Measurements from ENCODE around the gene KATNAL2. TPM values are rescaled to one million over a fixed set of nuclear protein-coding genes. Genes with fewer than 3 reads are reported as not detected.

Gene KATNAL2
- total RNA-seq, 3 donors from 2014 or later: 3.1 to 7.0 (median 5.7) TPM

GRCh38 chr18:46886893-46887292, 30.5 kb upstream of the KATNAL2 start:
- Histone ChIP-seq H3K36me3 (ENCODE audit: low read depth) (no peaks in the 10 kb centered on the region), H3K9me3 (peaks cover 19% of the 10 kb centered on the region), H3K4me3 (no peak overlapping the region), H3K4me1 (ENCODE audit: low read depth) (peaks cover 18% of the 10 kb centered on the region)
- ATAC-seq: peak; percentile 60
- intact Hi-C loops (cut with DNase I, micrococcal nuclease): no loop called here
- TF ChIP-seq, protein P1, sequence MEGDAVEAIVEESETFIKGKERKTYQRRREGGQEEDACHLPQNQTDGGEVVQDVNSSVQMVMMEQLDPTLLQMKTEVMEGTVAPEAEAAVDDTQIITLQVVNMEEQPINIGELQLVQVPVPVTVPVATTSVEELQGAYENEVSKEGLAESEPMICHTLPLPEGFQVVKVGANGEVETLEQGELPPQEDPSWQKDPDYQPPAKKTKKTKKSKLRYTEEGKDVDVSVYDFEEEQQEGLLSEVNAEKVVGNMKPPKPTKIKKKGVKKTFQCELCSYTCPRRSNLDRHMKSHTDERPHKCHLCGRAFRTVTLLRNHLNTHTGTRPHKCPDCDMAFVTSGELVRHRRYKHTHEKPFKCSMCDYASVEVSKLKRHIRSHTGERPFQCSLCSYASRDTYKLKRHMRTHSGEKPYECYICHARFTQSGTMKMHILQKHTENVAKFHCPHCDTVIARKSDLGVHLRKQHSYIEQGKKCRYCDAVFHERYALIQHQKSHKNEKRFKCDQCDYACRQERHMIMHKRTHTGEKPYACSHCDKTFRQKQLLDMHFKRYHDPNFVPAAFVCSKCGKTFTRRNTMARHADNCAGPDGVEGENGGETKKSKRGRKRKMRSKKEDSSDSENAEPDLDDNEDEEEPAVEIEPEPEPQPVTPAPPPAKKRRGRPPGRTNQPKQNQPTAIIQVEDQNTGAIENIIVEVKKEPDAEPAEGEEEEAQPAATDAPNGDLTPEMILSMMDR (IDR thresholded peaks at IDR 0.05): no peak
- DNase-seq: no peak

DNA sequence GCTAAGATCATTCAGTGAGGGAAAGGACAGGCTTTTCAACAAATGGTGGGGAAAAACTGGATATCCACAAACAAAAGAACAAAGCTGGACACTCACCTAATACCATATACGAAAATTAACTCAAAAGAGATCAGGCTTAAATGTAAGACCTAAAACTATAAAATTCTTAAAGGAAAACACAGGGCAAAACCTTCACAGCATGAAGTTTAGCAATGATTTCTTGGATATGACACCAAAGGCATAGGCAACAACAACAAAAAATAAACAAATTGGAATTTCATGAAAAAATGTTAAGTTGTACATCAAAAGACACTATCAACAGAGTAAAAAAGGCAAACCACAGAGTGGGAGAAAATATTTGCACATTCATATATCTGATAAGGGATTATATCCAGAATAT, 28.4 kb upstream of the KATNAL2 start:
- intact Hi-C loops (cut with DNase I, micrococcal nuclease): no loop called here

GRCh38 chr18:46891742-46892214, 25.6 kb upstream of the KATNAL2 start:
- peaks cover 5% of the 10 kb centered on the region for H3K4me1 ChIP-seq (ENCODE audit: low read depth)
- DNase-seq (no peak), ATAC-seq (no peak)
- H3K36me3 ChIP-seq (ENCODE audit: low read depth): no peaks in the 10 kb centered on the region
- TF ChIP-seq, protein P1 (IDR thresholded peaks at IDR 0.05): no peak
- no peak overlapping the region for H3K4me3 ChIP-seq
- peaks cover 19% of the 10 kb centered on the region for H3K9me3 ChIP-seq
- intact Hi-C loops (cut with DNase I, micrococcal nuclease): no loop called here

More for the DNA sequence above, 28.4 kb upstream of the KATNAL2 start:
- DNase-seq (no peak), ATAC-seq (no peak)
- H3K4me1 ChIP-seq (ENCODE audit: low read depth): peaks cover 18% of the 10 kb centered on the region
- TF ChIP-seq, protein P1 (IDR thresholded peaks at IDR 0.05): no peak
- H3K9me3 ChIP-seq: peaks cover 19% of the 10 kb centered on the region
- H3K36me3 ChIP-seq (ENCODE audit: low read depth): no peaks in the 10 kb centered on the region
- H3K4me3 ChIP-seq: no peak overlapping the region

DNA sequence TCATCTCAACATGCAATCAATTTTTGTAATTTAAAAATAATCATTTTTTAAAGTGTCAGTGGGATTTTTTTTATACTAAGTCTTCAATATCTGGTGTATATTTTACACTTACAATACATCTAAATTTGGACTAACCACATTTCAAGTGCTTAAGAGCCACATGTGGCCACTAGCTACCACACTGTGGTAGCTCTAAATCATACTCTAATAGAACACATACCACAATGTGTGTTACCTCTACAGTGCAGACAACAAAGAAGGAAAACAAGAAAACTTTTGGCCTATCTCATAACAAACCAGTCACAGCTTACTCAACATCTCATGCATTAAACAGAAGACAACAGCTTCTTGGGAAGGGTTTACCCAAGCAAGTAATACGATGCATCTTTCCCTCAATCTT, 24.6 kb upstream of the KATNAL2 start:
- TF ChIP-seq, protein P1 (IDR thresholded peaks at IDR 0.05): no peak
- DNase-seq: no peak
- ATAC-seq: no peak
- H3K36me3 ChIP-seq (ENCODE audit: low read depth): no peaks in the 10 kb centered on the region
- no peak overlapping the region for H3K4me3 ChIP-seq
- H3K9me3 ChIP-seq: peaks cover 19% of the 10 kb centered on the region
- intact Hi-C loops (cut with DNase I, micrococcal nuclease): no loop called here
- no peaks in the 10 kb centered on the region for H3K4me1 ChIP-seq (ENCODE audit: low read depth)

- no peak for ATAC-seq
- no peaks in the 10 kb centered on the region for H3K36me3 ChIP-seq (ENCODE audit: low read depth)
- intact Hi-C loops (cut with DNase I, micrococcal nuclease): no loop called here
- peaks cover 15% of the 10 kb centered on the region for H3K9me3 ChIP-seq
- DNase-seq: no peak
- no peaks in the 10 kb centered on the region for H3K4me1 ChIP-seq (ENCODE audit: low read depth)
- TF ChIP-seq, protein P1 (IDR thresholded peaks at IDR 0.05): no peak
- H3K4me3 ChIP-seq: no peak overlapping the region
Measured at GRCh38 chr18:46893360-46893759, 24.0 kb upstream of the KATNAL2 start.

DNA sequence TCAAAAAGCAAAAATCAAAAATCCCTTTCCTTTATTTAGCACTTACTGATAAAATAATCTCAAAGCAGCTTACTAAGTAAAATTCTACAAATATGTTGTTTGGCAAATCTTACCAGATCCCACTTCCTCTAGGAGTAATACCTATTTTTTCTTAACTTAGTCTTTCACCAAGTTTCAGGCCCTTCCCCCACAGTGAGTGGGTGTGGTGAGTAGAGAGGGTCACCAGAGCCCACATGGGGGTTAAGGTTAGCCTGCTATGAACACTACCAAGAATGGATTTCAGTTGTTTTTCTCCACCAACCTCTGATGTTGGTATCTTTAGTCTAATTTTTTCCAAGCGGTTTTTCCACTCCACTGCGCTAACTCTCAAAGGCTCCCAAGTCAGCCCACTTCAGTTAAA, 23.3 kb upstream of the KATNAL2 start:
- intact Hi-C loops (cut with DNase I, micrococcal nuclease): no loop called here
- ATAC-seq: no peak
- Histone ChIP-seq H3K4me1 (ENCODE audit: low read depth) (no peaks in the 10 kb centered on the region), H3K4me3 (no peak overlapping the region), H3K36me3 (ENCODE audit: low read depth) (no peaks in the 10 kb centered on the region), H3K9me3 (peaks cover 8% of the 10 kb centered on the region)
- DNase-seq: no peak
- TF ChIP-seq, protein P1 (IDR thresholded peaks at IDR 0.05): no peak

All from mucosa of descending colon (tissue), 3 donors.